HCT116 (cell line): Measurements from ENCODE around the gene NPPB. TPM values are rescaled to one million over a fixed set of nuclear protein-coding genes. Genes with fewer than 3 reads are reported as not detected.

Experiments
- ATAC-seq: fragments of 200-7000 bp; cut with Tn5 transposase; 2 replicates; pipeline ENCODE4 v1.9.1; 2020; ENCODE audit warnings: mild to moderate bottlenecking, moderate library complexity
- BruUV-seq: library from RNA; stranded (reverse); fragments of 400-500 nt; replicated peaks from 2 replicates; lab custom pipeline; 2021; lab: Mats Ljungman, UMichigan
- CTCF ChIA-PET: fragments of 300-600 bp; sonication (Branson Sonifier 250); formaldehyde crosslinking; loops from one replicate; lab custom pipeline; 2021; ENCODE audit warnings: antibody characterized with exemption; lab: Charles Lee
- POLR2A ChIA-PET: fragments of 300-600, 350-600 bp; sonication (Branson Sonifier 250); formaldehyde crosslinking; loops from one replicate; lab custom pipeline; 2021; ENCODE audit warnings: antibody characterized with exemption; lab: Charles Lee
- RAD21 ChIA-PET, 2 experiments: fragments of 300-600 bp; sonication (Branson Sonifier 250); formaldehyde crosslinking; loops; one replicate each; lab custom pipeline; 2023; ENCODE audit warnings: low total read pairs in 2 of 2; ENCODE audit not compliant: uncharacterized antibody in 2 of 2, unreplicated experiment in 2 of 2, low non-redundant PET in 1 of 2; lab: Charles Lee
- DNase-seq: peaks from one replicate; pipeline ENCODE4 v3.0.0-alpha.2; 2010; ENCODE audit warnings: low read depth, low spot score
- H2AFZ ChIP-seq: fragments of 200-600 bp; shearing (Covaris generic), sonication (generic); 2 replicates; pipeline ENCODE4 v1.6.1; 2017; ENCODE audit warnings: low read depth, mixed run types, mixed read lengths, antibody characterized with exemption, low read length; ENCODE audit not compliant: poor library complexity, severe bottlenecking
- H3K27ac ChIP-seq: 2 replicates; pipeline ENCODE4 v1.5.1; 2012; ENCODE audit warnings: low read depth, low read length
- H3K27me3 ChIP-seq: fragments of 200-600 bp; sonication (generic); 2 replicates; pipeline ENCODE4 v1.6.1; 2016; ENCODE audit warnings: mixed run types, low read length, mixed read lengths; ENCODE audit not compliant: insufficient read depth
- H3K36me3 ChIP-seq, 2 experiments: fragments of 200-500 bp in 1 of 2; fragments of 200-600 bp in 1 of 2; sonication (Bioruptor generic) in 1 of 2; sonication (generic) in 1 of 2; 2 replicates each; pipeline versions ENCODE4 v1.5.1 to v1.6.1; 2014 to 2016; ENCODE audit warnings: low read length in 2 of 2, inconsistent platforms in 1 of 2, mixed read lengths in 1 of 2, mixed run types in 1 of 2; ENCODE audit not compliant: insufficient read depth in 2 of 2, control insufficient read depth in 1 of 2
- H3K4me1 ChIP-seq, 2 experiments: fragments of 200-600 bp in 1 of 2; sonication (generic) in 1 of 2; 2 replicates each; pipeline versions ENCODE4 v1.5.1 to v1.6.1; 2012 to 2017; ENCODE audit warnings: low read length in 2 of 2, inconsistent platforms in 1 of 2, mild to moderate bottlenecking in 1 of 2, mixed read lengths in 1 of 2, mixed run types in 1 of 2, moderate library complexity in 1 of 2; ENCODE audit not compliant: insufficient read depth in 2 of 2, control insufficient read depth in 1 of 2
- H3K4me2 ChIP-seq: fragments of 200-600 bp; sonication (generic); 2 replicates; pipeline ENCODE4 v1.6.1; 2017; ENCODE audit warnings: mixed run types, low read length, mixed read lengths
- H3K4me3 ChIP-seq, 2 experiments: fragments of 200-600 bp in 1 of 2; sonication (generic) in 1 of 2; replicated peaks in 1 of 2; 2 replicates each; pipeline ENCODE4 v1.5.1; 2011 to 2016; ENCODE audit warnings: low read length in 2 of 2, control low read depth in 1 of 2, low read depth in 1 of 2, mild to moderate bottlenecking in 1 of 2, mixed read lengths in 1 of 2, mixed run types in 1 of 2
- H3K79me2 ChIP-seq: fragments of 200-600 bp; sonication (generic); 2 replicates; pipeline ENCODE4 v1.6.1; 2017; ENCODE audit warnings: mild to moderate bottlenecking, mixed run types, low read length, moderate library complexity, mixed read lengths; ENCODE audit not compliant: insufficient read depth
- H3K9ac ChIP-seq: fragments of 200-600 bp; sonication (generic); 2 replicates; pipeline ENCODE4 v1.6.1; 2016; ENCODE audit warnings: low read length, mixed read lengths
- H3K9me2 ChIP-seq: fragments of 200-600 bp; sonication (generic), shearing (Covaris generic); 2 replicates; pipeline ENCODE4 v1.6.1; 2017; ENCODE audit warnings: mixed run types, mild to moderate bottlenecking, moderate library complexity; ENCODE audit not compliant: insufficient read depth
- H3K9me3 ChIP-seq, 2 experiments: fragments of 200-500 bp in 1 of 2; fragments of 200-600 bp in 1 of 2; sonication (Bioruptor generic) in 1 of 2; sonication (generic) in 1 of 2; 2 replicates each; pipeline ENCODE4 v1.6.1; 2014 to 2017; ENCODE audit warnings: low read length in 2 of 2, mixed read lengths in 2 of 2, inconsistent platforms in 1 of 2, low read depth in 1 of 2, mild to moderate bottlenecking in 1 of 2, mixed run types in 1 of 2, moderate library complexity in 1 of 2; ENCODE audit not compliant: control insufficient read depth in 1 of 2, insufficient read depth in 1 of 2
- H4K20me1 ChIP-seq: fragments of 200-600 bp; sonication (generic), shearing (Covaris generic); 2 replicates; pipeline ENCODE4 v1.6.1; 2017; ENCODE audit warnings: mixed run types, mild to moderate bottlenecking, moderate library complexity; ENCODE audit not compliant: insufficient read depth
- ATF3 ChIP-seq: IDR thresholded peaks from 2 replicates; pipeline ENCODE4 v1.6.1; 2012
- CBX3 ChIP-seq: IDR thresholded peaks from 2 replicates; pipeline ENCODE4 v1.6.1; 2012; ENCODE audit warnings: low read depth
- CTCF ChIP-seq, 3 experiments: fragments of 200-600 bp in 1 of 3; sonication (generic) in 1 of 3; IDR thresholded peaks in 2 of 3; conservative IDR thresholded peaks in 1 of 3; 2 replicates each; pipeline ENCODE4 v1.5.1; 2012 to 2017; ENCODE audit warnings: low read depth in 2 of 3, low read length in 2 of 3, antibody characterized with exemption in 1 of 3, borderline replicate concordance in 1 of 3, control low read depth in 1 of 3, mild to moderate bottlenecking in 1 of 3, mixed read lengths in 1 of 3, mixed run types in 1 of 3, moderate library complexity in 1 of 3; ENCODE audit not compliant: insufficient read depth in 1 of 3
- EZH2 ChIP-seq: fragments of 200-600 bp; sonication (generic); IDR thresholded peaks from 2 replicates; pipeline ENCODE4 v1.6.1; 2017; ENCODE audit warnings: antibody characterized with exemption, mixed run types
- FOSL1 ChIP-seq: IDR thresholded peaks from 2 replicates; pipeline ENCODE4 v1.6.1; 2012; ENCODE audit warnings: low read depth
- RAD21 ChIP-seq: IDR thresholded peaks from 2 replicates; pipeline ENCODE4 v1.6.1; 2012; ENCODE audit warnings: low read depth, mild to moderate bottlenecking
- REST ChIP-seq: IDR thresholded peaks from 2 replicates; pipeline ENCODE4 v1.6.1; 2012; ENCODE audit warnings: low read depth
- SIN3A ChIP-seq: IDR thresholded peaks from 2 replicates; pipeline ENCODE4 v1.6.1; 2012; ENCODE audit warnings: low read depth
- SP1 ChIP-seq: IDR thresholded peaks from 2 replicates; pipeline ENCODE4 v1.6.1; 2012; ENCODE audit warnings: low read depth
- SRF ChIP-seq: IDR thresholded peaks from 2 replicates; pipeline ENCODE4 v1.6.1; 2012; ENCODE audit warnings: low read depth
- TCF7L2 ChIP-seq: IDR thresholded peaks from 2 replicates; pipeline ENCODE4 v1.7.0; 2011; ENCODE audit warnings: borderline replicate concordance, inconsistent platforms; ENCODE audit not compliant: insufficient read depth, insufficient read length; ENCODE audit errors: extremely low read depth
- YY1 ChIP-seq: IDR thresholded peaks from 2 replicates; pipeline ENCODE4 v1.6.1; 2011; ENCODE audit warnings: low read length, low read depth, moderate library complexity, mild to moderate bottlenecking; ENCODE audit not compliant: insufficient replicate concordance; ENCODE audit errors: extremely low read depth
- ZBTB33 ChIP-seq: IDR thresholded peaks from 2 replicates; pipeline ENCODE4 v1.6.1; 2011; ENCODE audit warnings: mild to moderate bottlenecking, low read length, moderate library complexity; ENCODE audit not compliant: insufficient replicate concordance; ENCODE audit errors: extremely low read depth
- ZFX ChIP-seq: fragments of 450-650 bp; IDR thresholded peaks from 2 replicates; pipeline ENCODE4 v1.6.1; 2017
- intact Hi-C: fragments of 100-400 bp; cut with micrococcal nuclease; formaldehyde crosslinking; loops from 2 replicates; pipeline ENCODE4 v1.10.0; 2022
- total RNA-seq: library from RNA; stranded (reverse); gene quantifications from one replicate; pipeline ENCODE4 v1.2.1, GENCODE V29; 2021; ENCODE audit not compliant: unreplicated experiment

Gene NPPB
- total RNA-seq, 1 experiment from 2014 or later = not detected

- Histone ChIP-seq H3K27ac (no peak overlapping the region), H3K4me2 (no peak overlapping the region), H3K9ac (no peak overlapping the region), H3K4me3 (no peak overlapping the region), H3K36me3 (peaks cover 7 to 25% of the 10 kb centered on the region in 2 experiments; a peak in 2 of 4 replicates), H3K79me2 (no peaks in the 10 kb centered on the region), H3K27me3 (no peaks in the 10 kb centered on the region), H3K9me3 (no peaks in the 10 kb centered on the region), H3K4me1 (no peaks in the 10 kb centered on the region)
- no TSS peak for BruUV-seq
- POLR2A ChIA-PET = interaction anchor here (1.6 kb wide), 1 partner anchor 68 kb away, joined by 9 read pairs; no protein-coding TSS in a partner anchor
- intact Hi-C loops = loop anchor here (10.0 kb wide), 2 partner anchors 365 to 805 kb away; no protein-coding TSS in a partner anchor
- no peak for DNase-seq
- TF ChIP-seq ZFX = no peak
- no peak for TF ChIP-seq SIN3A
- no peak for TF ChIP-seq ATF3
- no peak for TF ChIP-seq EZH2
- no peak for TF ChIP-seq ZBTB33
- no peak for TF ChIP-seq FOSL1
- no peak for TF ChIP-seq TCF7L2
- no peak for TF ChIP-seq RAD21
- no peak for TF ChIP-seq CBX3
- TF ChIP-seq SP1 = no peak
- TF ChIP-seq REST = no peak
- TF ChIP-seq YY1 = no peak
- TF ChIP-seq CTCF (IDR thresholded peaks at IDR 0.05 in 2 of 3, conservative IDR thresholded peaks at IDR 0.05 in 1 of 3; ENCODE audit: borderline replicate concordance in 1 of 3, insufficient read depth in 1 of 3, low read depth in 2 of 3, low read length in 2 of 3) = no peak
- TF ChIP-seq SRF = no peak
- TF ChIP-seq, all 23 proteins: peak for 0
- H2AFZ ChIP-seq = no peak overlapping the region
- no peaks in the 10 kb centered on the region for H4K20me1 ChIP-seq
- H3K9me2 ChIP-seq = no peaks in the 10 kb centered on the region
- RAD21 ChIA-PET = no interaction called here
- ATAC-seq = no peak
- CTCF ChIA-PET = interaction anchor here (0.8 to 1.2 kb wide), 2 partner anchors 41 to 53 kb away, joined by 3 to 6 read pairs; no protein-coding TSS in a partner anchor
These were observed 18.7 kb downstream of the NPPB start for GRCh38 chr1:11839727-11840705.
